CD4-positive, alpha-beta T cell treated with Interleukin-4 for 1 hour (primary cell): ENCODE results near the gene KIF3B.
A peak's percentile ranks its signal among the peaks of the same experiment; 100 is the strongest.
"Not testable (repeated sequence)": the region's sequence is repeated elsewhere in the genome, so short reads cannot be mapped to it uniquely, and the experiment has no call there.

ENCODE experiments used
- DNase-seq, 2 donors: peaks; one replicate each; pipeline ENCODE4 v3.0.0-alpha.2; 2020 to 2022

KIF3B gene

DNA sequence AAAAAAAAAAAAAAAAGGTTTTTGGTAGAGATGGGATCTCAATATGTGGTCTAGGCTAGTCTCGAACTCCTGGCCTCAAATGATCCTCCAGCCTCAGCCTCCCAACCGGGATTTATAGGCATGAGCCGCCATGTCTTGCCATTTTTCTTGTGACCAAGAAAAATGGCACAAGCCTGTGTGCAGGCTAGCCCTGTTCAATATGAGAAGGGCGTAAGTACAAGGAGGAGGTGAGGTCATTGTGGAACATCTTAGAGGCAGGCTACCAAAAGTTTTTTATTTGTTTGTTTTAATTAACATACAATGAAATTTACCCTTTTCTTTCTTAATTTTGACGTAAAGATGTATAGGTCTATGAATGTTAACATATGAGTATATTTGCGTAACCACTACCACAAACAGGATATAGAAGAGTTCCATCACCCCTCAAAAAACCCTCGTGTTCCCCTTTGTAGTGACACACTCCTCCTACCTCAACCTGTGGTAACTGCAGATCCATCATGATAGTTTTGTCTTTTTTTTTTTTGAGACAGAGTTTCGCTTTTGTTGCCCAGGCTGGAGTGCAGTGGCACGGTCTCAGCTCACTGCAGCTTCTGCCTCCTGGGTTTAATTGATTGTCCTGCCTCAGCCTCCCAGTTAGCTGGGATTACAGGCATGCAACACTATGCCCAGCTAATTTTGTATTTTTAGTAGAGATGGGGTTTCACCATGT is 28.3 kb upstream of the KIF3B start:
- DNase-seq: peak; percentile 32 to 71

- DNase-seq: no peak
These were observed 26.0 kb upstream of the KIF3B start for GRCh38 chr20:32251470-32251869.

- DNase-seq: no peak
These were observed 25.3 kb upstream of the KIF3B start for GRCh38 chr20:32252189-32252588.

DNA sequence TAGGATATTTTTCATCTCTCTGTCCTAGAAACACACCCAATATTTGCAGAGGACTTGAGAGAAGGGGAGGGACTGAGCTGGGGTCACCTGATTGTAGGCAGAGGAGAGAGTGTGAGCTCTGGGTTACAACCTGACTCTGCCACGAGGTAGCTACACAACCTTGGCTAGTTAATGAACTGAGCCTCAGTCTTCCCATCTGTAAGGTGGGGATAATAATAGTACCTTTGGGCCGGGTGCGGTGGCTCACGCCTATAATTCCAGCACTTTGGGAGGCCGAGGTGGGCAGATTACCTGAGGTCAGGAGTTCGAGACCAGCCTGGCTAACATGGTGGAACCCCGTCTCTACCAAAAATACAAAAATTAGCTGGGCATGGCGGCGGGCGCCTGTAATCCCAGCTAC is 16.5 kb upstream of the KIF3B start:
- DNase-seq: not testable (repeated sequence)

- DNase-seq: no peak
These were observed 15.8 kb upstream of the KIF3B start for GRCh38 chr20:32261644-32262043.

DNA sequence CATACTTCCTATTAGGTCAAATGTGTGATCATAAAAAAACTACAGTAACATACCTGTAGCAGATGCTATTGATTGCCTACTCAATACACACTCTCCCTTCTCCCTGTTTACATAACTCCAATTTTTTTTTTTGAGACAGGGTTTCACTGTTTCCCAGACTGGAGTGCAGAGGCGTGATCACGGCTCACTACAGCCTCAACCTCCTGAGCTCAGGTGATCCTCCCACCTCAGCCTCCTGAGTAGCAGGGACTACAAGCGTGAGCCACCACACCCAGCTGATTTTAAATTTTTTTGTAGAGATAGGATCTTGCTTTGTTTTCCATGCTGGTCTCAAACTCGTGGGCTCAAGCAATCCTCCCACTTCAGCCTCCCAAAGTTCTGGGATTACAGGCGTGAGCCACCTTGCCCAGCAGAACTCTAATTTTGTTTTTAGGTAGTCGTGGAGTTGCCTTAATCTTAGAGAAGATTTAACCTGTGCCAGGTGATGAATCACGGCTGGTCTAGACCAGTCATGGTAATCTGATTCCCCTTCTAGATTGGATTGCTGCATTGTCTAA is 14.0 kb upstream of the KIF3B start:
- no peak for DNase-seq

DNA sequence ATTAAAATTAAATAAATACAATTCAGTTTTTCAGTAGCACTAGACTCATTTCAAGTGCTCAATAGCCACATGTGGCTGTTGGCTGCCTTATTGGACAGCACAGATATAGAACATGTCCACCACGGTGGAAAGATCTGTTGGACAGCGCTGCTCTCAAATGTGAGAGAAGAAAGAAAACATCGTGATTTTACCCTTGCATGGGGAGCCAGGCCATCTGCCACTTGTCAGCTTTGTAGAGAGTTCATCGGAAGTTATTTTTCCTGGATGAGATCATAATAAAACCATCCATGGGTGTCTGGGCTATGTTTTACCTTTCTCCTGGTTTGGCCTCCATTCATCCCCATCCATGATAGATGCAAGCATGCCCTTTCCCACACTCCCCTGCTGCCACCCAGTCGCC is 5.8 kb upstream of the KIF3B start:
- no peak for DNase-seq

DNA sequence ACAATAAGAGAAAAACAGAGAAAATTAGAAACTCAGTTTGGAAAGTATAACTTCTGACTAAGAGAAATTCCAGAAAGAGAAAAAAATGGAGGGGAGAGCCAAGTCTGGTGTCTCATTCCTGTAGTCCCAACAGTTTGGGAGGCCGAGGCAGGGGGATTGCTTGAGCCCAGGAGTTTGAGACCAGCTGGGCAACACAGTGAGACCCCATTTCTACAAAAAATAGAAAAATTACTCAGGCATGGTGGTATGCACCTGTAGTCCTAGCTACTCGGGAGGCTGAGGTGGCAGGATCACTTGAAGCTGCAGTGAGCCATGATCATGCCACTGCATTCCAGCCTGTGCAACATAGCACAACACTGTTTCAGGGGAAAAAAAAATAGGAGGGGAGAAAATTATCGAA is 3.1 kb upstream of the KIF3B start:
- DNase-seq: no peak

- not testable (repeated sequence) for DNase-seq
These were observed 2.3 kb upstream of the KIF3B start for GRCh38 chr20:32275163-32275562.

GRCh38 chr20:32278199-32278643 is 770 bp downstream of the KIF3B start:
- peak; percentile 26 to 43 for DNase-seq

DNA sequence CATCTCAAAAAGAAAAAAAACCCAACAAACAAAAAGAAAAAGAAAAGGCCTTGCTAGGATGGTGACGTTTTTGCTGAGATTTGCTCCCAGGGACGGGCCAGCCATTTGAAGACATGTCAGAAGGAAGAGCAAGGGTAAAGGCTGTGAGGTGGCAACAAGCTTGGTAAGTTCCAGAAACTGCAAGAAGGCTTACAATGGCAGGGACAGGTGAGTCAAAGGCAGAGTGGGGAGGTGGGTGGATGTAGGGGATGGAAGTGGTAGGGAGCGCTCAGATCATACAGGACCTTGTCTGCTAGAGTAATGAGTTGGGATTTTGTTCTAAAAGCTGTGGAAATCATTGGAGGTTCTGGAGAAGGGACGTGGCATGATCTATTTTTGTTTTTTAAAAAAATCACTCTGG is 4.3 kb downstream of the KIF3B start:
- no peak for DNase-seq

DNA sequence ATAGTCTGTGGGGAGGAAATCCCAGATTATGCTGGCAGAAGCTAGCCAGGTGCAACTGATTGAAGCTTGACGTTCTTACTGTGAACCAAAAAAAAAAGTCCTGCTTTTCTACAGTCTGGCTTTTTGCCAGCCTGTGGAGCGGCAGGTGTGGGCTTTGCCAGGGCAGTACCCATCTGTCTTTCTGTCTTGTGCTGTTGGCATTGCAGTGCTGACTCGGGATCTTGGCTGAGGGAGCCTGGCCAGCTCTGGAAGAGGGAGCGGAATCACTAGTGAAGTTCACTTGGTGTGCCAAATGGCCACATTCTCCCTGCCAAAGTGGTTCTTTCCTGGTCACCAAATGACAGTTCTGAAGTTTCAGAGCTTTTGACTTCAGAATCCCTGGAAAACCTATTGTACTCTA is 5.0 kb downstream of the KIF3B start:
- DNase-seq: no peak

GRCh38 chr20:32285082-32285620 is 7.7 kb downstream of the KIF3B start:
- DNase-seq: peak in 1 of 2 donors; percentile 19

DNA sequence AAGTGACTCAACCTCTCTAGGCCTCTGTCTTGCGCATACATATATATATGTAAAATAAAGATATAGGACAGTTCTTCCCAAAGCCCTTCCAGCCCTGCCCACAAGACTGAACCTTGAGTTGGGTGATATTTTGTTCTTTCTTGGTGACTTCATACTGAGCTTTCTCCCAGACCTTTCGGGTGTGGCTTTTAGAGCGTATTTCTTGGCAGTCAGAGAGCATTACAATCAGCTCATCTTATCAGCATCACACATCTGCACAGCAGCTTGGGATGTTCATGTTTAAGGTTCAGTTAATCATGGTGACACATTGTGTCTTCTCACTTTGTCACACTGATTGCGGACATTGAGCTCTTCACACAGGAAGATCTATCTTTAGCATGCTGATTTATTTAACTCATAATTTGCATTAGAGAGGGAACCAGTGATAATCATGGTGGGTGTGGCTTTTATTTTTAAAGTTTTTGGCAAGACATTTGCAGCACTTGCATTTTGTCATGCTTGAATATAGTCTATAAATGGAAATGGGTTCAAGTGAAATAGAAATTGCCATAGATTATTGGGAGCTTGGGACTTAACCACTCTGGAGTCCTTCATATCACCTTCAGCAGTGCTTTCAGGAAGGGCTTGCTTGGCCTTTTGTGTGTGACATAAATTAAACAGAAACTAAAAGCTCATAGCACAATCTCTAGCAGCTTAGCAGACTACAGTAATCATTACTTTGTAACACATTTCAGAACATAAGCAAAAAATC is 8.3 kb downstream of the KIF3B start:
- DNase-seq: peak; percentile 25 to 68

DNA sequence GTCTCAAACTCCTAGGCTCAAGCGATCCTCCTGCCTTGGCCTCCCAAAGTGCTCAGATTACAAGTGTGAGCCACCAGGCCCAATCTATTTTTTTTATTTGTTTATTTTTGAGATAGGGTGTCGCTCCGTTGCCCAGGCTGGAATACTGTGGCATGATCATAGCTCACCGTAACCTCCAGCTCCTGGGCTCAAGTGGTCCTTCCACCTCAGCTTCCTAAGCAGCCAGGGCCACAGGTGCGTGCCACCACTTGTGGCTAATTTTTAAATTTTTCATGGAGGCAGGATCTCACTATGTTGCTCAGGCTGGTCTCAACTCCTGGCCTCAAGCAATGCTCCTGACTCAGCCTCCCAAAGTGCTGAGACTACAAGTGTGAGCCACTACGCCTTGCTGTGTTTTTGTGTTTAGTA is 9.8 kb downstream of the KIF3B start:
- DNase-seq: no peak

DNA sequence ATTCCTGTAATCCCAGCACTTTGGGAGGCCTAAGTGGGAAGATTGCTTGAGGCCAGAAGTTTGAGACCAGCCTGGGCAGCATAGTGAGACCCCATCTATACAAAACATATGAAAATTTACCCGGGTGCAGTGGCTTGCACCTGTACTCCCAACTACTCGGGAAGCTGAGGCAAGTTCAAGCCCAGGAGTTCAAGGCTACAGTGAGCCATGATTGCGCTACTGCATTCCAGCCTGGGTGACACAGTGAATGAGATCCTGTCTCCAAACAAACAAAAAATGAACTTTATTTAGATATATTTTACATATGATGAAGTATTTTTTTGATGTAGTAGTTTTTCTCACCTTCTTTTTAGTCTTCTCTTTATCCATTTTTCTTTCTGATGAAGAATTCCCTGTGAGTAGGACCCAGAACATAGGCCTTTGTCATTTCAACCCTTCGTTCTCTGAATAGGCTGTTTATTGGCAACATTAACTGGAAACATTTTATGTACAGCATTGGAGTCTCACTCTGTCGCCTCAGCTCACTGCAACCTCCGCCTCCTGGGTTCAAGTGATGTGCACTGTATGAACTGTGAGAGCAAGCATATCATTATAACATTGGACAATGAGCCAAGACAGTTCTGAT is 10.9 kb downstream of the KIF3B start:
- DNase-seq: no peak

- not testable (repeated sequence) for DNase-seq
These were observed 11.8 kb downstream of the KIF3B start for GRCh38 chr20:32289299-32289660.

GRCh38 chr20:32289661-32290431 is 12.4 kb downstream of the KIF3B start:
- no peak for DNase-seq

DNA sequence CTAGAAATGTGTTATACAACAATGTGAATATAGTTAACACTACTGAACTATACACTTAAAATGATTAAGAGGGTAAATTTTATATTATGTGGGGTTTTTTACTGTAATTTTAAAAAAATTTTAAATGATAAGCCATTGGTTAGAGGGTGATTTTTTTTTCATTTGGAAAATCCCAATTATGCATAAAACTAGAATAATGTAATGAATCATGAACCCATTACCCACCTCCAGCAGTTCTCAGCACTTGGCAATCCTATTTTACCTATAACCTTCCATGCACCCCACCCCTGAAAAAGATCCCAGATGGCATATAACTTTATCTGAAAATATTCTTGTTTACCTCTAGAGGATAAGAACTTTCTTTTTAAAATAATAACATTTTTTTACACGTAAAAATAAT is 13.7 kb downstream of the KIF3B start:
- no peak for DNase-seq

DNA sequence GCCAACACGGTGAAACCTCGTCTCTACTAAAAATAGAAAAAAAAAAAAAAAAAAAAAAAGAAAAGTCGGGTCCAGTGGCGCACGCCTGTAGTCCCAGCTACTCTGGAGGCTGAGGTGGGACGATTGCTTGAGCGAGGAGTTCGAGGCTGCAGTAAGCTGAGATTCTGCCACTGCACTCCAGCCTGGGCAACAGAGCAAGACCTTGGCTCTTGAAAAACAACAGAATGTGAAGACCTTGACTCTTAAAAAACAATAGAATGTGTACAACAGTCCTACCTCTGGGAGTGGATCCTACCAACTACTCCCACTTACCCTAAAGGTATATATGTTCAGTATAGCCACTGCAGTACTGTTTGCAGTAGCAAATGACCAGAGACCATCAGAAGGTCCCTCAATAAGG is 15.1 kb downstream of the KIF3B start:
- no peak for DNase-seq

- no peak for DNase-seq
These were observed 16.6 kb downstream of the KIF3B start for GRCh38 chr20:32294071-32294470.

DNA sequence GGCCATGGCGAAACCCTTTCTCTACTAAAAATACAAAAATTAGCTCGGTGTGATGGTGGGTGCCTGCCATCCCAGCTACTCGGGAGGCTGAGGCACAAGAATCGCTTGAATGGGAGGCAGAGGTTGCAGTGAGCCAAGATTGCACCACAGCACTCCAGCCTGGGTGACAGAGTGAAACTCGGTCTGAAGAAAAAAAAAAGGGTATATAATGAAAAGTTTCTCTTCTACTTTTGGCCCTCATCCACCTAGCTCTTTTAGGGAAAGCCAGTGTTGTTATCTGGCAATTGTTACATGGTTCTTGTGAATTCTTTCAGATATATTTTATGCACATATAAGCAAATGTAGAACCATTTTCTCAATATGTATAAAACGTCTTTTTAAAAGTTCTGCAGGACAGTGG is 19.0 kb downstream of the KIF3B start:
- no peak for DNase-seq
